CD4-positive, alpha-beta T cell treated with Interleukin-6 at 100 ng/mL for 8 hours (primary cell): ENCODE data around the gene SMARCA5.
A peak's percentile ranks its signal among the peaks of the same experiment; 100 is the strongest.

ENCODE experiments used
- DNase-seq: peaks from one replicate; pipeline ENCODE4 v3.0.0-alpha.2; 2020; ENCODE audit warnings: mixed read lengths, low spot score

SMARCA5 gene

DNA sequence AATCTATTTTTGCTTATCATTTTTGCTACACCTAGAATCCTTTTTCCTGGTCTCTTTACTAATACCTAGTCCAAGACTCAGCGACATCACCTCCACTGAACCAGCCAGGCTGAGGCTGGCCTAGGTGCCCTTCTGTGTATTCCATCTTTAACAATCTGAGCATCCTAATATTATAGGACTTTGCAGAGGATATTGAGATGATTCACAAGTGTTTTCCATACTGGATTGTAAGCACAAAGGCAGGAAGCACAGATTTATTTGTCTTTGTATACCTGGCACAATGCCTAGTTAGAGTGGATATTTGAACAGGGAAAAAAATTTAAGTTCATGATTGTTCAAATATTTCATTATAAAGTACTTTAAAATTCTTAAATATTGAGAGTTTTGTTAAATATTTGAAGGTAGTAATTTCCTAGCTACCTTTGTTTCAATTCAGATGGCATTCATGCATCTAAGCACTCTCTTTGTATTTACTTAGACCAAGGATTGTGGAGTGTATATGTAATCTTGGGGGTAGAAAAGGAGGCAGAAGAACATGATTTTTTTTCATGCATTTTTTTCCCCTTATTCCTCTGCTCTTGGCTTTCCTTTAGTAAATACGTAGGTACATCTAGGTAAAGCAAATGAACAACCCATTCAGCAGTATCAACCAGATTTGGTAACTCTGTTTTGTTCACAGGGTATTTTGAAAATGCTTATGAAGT is 18.4 kb downstream of the SMARCA5 start:
- DNase-seq: no peak

DNA sequence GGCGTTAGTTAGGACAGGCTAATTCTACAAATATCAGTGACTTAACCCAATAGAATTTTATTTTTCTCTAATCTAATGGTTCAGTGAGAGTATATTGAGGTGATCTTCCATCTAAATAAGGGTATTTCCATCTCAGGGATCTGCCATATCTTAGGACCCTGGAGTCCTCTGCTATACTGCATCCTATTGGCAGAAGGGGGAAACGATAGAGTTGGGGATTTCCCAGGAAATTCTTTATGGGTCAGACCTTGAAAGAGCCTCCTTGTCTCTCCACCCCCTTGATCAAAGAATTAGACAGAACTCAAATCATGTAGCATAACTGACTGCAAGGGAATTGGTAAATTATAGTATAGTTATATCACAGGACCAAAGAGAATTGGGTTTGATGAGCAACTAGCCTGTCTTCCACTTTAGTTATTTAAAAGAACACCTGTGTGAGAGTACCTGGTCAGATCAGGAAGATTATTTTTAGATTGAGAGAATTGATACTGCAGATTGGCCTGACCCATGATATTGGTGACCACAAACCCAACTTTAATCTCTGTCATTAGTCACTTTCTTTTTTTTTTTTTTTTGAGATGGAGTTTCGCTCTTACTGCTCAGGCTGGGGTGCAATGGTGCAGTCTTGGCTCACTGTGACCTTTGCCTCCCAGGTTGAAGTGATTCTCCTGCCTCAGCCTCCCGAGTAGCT is 25.6 kb downstream of the SMARCA5 start:
- no peak for DNase-seq

DNA sequence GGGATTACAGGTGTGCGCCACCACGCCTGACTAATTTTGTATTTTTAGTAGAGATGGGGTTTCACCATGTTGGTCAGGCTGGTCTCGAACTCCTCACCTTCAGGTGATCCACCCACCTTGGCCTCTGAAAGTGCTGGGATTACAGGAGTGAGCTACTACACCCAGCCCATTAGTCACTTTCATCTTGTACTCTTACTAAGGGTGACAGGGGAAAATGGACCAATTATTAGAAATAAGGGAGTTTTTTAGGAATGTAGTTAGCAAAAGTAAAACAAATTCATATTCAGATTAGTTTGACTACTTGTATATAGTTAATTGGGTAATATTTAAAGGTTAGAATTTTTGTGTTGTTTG is 26.1 kb downstream of the SMARCA5 start:
- DNase-seq: no peak

DNA sequence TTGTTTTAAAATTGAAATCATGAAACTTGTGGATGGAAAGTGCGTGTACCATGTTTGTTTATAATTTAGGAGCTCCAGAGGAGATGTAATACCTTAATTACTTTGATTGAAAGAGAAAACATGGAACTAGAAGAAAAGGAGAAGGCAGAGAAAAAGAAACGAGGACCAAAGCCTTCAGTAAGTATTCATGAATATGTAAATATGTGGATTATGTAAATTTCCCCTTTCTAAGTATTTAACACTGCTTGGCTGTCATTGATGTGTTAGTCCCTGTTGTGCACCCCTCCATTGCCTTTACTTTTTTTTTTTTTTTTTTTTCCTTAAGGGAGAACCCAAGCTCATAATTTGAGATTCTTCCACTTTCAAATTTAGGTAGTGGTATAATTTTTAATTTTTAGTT is 36.4 kb downstream of the SMARCA5 start:
- DNase-seq: no peak

DNA sequence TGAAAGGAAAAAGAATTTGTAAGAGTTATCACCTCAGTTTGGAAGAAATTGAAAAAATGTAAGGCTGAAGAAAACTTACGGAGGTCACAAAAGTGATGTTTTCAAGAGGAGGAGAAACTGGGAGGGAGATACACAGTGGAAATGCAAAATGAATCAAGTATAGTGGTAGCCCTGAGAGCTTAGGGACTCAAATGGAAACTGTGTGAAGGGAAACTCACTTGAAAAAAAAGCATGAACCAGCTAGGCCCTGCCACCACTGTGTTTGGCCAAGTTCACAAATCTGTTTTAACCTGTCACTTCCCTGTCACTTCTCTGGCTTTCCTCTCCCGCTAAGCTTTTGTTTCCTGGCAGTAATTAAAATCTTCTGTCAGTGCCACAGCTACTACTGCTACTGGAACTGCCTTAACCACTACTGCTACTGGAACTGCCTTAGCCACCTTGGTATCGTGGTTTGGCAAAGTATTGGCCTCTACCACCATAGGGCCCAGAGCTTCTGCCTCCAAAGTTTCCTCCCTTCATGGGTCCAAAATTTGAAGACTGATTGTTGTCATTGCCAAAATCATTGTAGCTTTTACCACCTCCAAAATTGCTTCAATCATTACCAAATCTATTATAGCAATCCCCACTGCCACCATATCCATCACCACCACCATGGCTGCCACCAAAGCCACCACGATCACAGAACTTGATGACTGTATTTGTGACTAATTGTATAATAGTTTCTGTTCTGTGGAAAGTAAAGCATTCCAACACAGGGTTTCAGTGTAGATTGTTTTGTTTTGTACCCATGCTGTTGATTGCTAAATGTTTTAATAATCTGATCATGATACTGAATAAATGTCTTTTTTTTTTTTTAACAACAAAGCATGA is 41.5 kb downstream of the SMARCA5 start:
- DNase-seq: no peak

DNA sequence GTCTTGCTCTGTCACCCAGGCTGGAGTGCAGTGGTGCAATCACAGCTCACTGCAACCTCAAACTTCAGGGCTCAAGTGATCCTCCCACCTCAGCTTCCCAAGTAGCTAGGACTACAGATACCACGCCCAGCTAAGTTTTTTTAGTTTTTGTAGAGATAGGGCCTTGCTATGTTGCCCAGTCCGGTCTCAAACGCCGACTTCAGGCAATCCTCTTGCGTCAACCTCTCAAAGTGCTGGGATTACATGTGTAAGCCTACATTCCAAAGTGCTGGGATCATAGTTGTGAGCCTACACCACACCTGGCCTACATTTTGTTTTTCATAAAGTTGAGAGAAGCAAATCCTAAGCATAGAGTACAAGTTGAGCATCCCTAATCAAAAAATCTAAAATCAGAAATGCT is 42.2 kb downstream of the SMARCA5 start:
- no peak for DNase-seq

DNA sequence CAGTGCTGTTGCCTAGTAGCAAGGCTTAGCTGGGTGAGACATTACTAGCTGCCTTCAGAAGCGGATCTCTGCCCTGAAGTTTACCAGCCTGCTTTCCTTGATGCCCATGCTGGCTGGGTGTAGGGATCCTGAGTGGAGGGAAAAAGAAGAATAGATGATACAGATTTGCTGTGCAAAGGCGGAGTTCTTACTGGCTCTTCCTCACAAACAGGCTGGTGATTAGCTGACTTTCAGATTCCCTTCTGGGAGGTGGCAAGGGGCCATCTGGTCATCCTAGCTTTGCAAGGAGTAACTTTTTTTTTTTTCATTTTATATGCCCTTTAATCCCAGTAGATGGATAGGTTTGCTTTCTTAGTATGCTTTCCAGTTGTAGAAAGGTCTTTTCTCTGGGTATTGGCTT is 44.8 kb downstream of the SMARCA5 start:
- DNase-seq: no peak

DNA sequence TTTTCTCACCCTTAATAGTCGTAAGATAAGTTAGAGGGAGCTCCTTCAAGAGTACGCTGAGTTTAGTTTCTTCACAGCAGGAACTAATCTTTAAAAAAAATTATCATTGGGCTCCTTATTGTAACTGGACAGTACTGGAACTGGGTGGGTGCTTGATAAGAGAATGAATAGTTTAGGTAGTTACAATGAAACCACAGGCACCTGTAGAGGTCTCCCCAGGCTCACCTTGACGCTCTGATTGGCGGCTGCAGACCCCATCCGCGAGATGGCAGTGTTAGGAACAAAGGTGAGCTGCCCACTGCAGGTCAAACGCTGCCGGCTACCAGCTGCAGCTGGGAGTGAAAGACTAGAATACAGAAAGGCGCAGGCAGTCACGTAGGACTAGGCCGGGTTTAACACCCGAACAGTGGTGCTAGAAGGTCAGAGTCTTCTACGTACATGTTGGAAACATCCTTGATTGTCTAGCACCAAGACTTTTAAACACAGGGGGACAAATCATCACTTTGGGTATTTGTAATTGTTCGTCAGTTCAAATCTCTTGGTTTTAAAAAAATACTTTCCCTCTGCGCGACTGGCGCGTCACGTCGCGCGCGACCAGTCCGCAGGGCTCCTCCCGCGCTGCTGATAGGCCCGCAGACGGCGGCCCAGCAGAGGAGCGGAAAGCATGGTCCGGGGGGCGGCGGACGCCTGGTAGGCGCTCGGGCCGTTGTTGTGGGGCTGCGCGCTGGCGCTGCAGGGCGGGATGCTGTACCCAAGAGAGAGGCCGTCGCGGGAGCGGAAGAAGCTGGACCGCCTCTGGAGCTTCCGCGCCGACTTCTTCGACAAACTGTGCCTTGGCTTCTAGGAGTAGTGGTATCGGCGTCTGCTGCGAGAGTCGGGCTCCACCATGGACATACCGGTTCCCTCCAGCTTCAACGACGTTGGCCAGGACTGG is 45.6 kb downstream of the SMARCA5 start:
- DNase-seq: peak; percentile 70

DNA sequence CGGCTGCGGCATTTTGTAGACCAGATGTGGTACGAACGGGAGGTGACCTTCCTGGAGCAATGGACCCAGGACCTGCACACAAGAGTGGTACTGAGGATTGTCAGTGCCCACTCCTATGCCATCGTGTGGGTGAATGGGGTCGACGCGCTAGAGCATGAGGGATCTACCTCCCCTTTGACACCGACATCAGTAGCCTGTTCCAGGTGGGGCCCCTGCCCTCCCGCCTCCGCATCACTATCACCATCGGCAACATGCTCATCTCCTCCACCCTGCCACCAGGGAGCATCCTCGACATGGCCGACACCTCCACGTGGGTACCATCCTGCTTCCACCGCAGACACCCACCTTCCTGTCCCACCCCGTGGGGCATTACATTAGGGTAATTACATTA is 46.2 kb downstream of the SMARCA5 start:
- no peak for DNase-seq

DNA sequence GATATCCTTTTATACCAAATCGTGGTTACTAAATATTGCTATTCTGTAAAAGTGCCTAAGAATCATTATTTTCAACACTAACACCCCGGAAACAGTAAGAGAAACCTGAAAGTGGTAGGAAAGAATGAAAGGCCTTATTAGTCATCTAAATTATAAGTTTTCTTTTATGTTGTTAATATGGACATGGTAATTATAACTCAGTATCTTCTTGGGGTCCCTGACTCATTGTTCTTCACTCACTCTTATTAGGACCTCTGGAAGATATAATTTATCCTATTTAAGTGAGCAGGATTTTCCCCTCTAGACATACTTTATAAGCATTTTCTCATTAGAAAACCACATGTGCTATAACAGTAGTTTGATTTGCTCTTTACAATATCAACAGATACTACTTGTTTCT is 51.0 kb downstream of the SMARCA5 start:
- no peak for DNase-seq

DNA sequence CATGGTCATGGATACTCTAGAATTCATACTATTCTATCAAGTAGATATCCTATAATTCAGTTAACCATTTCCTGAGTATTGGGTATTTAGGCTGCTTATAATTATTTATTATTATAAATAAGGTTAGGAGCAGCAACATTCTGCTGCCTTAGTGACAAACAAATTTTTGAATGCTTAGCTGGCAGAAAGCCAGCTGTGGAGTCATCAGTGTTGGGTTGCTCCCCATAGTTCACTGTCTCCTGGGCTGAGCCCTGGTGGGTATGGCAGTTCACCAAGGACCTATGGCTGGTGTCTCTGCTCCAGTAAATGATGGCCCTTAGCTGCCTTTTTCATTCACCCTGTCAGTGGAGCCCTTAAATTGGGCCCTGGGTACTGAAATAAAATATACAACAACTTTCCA is 61.8 kb downstream of the SMARCA5 start:
- DNase-seq: no peak

DNA sequence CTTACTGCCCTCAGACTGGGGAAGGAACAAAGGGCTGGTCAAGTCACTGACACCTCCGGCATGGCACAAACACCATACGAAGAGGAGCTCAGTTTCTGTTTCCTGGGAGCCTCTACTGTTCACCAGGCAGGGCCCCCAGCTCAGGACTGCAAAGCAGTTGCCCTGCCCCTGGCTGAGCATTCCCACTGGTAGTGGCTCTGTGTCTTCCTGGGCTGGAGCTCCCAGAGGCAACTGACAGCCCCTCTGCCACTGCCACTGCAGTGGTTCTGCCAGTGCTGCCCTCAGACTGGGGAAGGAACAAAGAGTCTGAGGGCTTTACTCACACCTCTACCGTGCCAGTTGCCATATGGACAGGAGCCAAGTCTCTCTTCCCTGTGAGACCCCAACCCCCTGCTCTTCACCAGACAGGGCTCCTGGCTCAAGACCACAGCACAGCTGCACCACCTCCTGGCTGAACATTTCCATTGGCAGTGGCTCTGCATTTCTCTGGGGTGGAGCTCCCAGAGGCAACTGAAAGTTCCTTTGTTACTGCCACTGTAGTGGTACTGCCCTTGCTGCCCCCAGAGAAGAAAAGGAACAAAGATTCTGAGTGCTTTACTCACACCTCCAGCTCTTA is 67.9 kb downstream of the SMARCA5 start:
- DNase-seq: no peak

DNA sequence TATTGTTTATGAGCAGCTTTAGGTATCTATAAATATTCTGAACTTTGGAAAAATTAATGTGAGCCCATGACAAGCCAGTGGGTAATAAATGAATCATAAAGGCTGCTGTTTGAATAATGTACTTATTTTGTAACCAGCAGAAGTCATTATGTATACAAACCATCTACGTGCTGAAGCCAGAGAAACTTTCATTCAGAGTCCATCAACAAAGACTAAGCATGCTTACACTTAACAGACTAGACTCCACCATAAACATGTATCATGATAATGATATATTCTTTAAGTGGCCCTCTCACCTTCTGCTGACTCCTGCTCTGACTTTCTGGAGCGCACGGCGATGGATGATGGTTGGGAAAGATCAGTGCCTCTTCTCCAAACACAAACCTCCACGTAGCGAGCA is 72.0 kb downstream of the SMARCA5 start:
- DNase-seq: no peak

DNA sequence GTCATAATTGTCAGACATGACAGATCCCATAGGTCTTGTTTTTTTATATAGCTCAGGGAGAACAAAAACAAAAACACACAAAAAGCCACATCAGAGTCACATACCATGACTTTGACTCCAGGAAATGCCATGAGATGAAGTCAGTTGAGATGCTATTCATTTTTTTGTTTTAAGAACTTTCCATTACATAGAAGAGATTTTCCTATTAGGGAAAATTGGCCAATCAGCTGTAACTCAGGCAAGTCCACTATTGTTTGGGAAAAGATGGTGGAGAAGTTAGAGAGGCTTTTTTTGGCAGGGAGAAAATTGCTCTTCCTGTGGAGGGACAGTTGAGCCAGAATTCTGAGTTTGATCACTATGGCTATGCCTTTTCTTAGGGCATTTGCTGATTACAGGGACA is 72.6 kb downstream of the SMARCA5 start:
- no peak for DNase-seq

DNA sequence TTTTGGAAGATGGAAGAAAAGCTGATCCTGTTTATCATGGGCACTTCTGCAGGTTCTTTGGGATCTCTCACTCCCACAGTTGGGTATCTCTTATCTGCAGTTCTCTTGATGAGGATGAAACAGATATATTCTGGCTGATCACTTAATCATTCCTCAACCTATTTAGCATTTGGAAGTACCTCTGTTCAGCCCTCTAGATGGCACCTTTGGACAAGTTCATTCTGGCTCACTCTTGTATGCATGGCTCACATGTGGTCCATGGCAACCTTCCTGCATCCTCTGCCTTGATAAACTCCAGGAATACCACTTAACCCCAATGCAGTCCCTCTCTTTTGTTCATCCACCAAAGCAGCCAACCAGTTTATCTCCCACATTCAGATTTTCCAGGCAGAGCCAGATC is 74.2 kb downstream of the SMARCA5 start:
- DNase-seq: no peak

DNA sequence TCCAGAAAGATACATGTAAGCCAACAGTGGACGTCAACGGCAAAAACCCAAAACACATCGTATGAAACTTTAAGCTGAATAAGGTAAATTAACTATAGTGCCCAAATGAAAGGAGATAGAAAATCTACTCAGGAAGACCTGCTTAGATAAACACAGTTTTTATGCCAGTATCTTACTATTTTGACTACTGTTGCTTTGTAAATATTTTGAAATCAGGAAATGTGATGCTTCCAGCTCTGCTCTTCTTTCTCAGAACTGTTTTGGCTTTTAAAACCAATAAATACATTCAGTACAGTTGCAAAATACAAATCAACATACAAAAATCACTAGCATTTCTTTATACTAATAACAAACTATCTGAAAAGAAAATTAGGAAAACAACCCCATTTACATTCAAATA is 83.8 kb downstream of the SMARCA5 start:
- no peak for DNase-seq

DNA sequence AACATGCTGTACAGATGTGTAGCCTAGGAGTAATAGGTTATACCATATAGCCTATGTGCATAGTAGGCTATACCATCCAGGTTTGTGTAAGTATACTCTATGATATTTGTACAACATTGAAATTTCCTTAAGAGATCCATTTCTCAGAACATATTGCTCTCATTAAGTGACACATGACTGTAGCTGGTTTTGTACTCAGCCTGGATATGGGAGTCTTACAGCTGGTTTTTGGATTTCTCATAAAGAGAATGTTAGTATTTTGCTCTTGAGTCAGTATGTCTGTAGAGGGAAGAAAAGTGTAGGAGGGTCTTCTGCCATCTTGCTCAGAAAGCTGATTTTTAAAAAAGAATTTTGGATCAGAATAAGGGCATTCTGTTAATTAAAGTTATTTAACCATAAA is 85.3 kb downstream of the SMARCA5 start:
- DNase-seq: no peak

DNA sequence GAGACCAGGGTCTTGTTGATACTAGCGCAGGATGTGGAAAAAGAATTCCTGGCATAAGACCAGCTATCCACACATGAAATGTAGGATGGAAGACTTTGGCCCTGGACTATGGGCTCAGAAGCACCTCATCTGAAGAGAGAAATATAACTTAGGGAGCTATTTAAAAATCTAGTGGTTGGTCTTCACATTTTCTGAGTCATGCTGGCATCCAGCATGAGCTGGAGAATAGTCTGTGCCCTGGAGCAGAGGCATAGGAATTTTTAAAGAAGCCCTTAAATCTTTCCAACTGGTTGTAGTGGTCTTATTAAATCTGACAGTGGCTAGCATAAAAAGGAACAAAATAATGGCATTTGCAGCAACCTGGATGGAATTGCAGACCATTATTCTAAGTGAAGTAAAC is 86.3 kb downstream of the SMARCA5 start:
- no peak for DNase-seq

DNA sequence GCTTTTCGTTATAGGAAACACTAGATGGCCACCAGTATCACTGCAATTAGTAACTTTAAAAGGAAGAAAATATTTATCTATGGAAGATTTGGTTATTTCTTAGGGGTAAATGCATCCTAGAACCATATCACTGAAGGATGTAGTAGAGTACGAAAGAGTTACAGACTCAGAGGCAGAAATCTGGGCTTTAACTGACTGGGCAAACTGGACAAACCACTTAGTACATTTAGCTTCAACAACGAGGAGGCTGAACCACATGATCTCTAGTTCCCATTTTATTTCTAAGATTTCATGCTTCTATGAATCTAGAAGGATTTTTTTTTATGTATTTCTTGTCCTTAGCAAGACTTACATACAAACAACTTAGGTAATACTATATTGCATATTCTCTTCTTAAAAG is 93.0 kb downstream of the SMARCA5 start:
- DNase-seq: no peak
